Adipocyte (in vitro differentiated cells): ENCODE data around the gene MICOS13.

Experiments
- DNase-seq: peaks from one replicate; pipeline ENCODE4 v3.0.0-alpha.2; 2015; ENCODE audit warnings: low read depth
- H3K27me3 ChIP-seq: replicated peaks from 2 replicates; pipeline ENCODE4 v1.7.0; 2013; ENCODE audit warnings: mild to moderate bottlenecking, low read length, moderate library complexity; ENCODE audit not compliant: control insufficient read depth, insufficient read depth
- H3K36me3 ChIP-seq: 2 replicates; pipeline ENCODE4 v1.7.0; 2013; ENCODE audit warnings: low read length, mild to moderate bottlenecking, moderate library complexity; ENCODE audit not compliant: control insufficient read depth, insufficient read depth, severe bottlenecking
- H3K4me1 ChIP-seq: 2 replicates; pipeline ENCODE4 v1.7.0; 2013; ENCODE audit warnings: mild to moderate bottlenecking, low read length, moderate library complexity; ENCODE audit not compliant: control insufficient read depth, insufficient read depth
- H3K4me3 ChIP-seq: 2 replicates; pipeline ENCODE4 v1.7.0; 2013; ENCODE audit warnings: mild to moderate bottlenecking, low read length, moderate library complexity
- H3K9ac ChIP-seq: 2 replicates; pipeline ENCODE4 v1.7.0; 2013; ENCODE audit warnings: mild to moderate bottlenecking, low read length, moderate library complexity
- H3K9me3 ChIP-seq: 2 replicates; pipeline ENCODE4 v1.7.0; 2013; ENCODE audit warnings: mild to moderate bottlenecking, low read length, moderate library complexity; ENCODE audit not compliant: control insufficient read depth

The MICOS13 gene

DNA sequence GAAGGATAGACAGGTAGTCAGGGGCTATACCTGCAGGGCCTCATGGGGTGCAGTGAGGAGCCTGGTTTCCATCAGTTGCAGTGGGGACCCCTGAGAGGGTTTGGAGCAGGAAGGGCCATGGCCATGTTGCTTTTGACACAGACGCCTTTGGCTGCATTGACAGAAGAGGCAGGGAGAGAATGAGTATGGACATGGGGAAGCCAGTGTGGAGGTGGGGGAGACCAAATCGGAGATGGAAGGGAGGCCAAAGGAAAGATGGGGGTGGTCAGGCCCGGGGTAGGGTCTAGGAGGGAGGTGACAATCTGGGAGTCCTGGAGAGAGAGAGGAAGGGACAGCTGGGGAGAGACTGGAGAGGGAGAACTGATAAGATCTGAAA is 1.8 kb upstream of the MICOS13 start:
- Histone ChIP-seq H3K9me3 (no peaks in the 10 kb centered on the region), H3K9ac (no peak overlapping the region), H3K4me3 (no peak overlapping the region), H3K36me3 (no peaks in the 10 kb centered on the region), H3K4me1 (peaks cover 6% of the 10 kb centered on the region), H3K27me3 (no peaks in the 10 kb centered on the region)
- DNase-seq = no peak

DNA sequence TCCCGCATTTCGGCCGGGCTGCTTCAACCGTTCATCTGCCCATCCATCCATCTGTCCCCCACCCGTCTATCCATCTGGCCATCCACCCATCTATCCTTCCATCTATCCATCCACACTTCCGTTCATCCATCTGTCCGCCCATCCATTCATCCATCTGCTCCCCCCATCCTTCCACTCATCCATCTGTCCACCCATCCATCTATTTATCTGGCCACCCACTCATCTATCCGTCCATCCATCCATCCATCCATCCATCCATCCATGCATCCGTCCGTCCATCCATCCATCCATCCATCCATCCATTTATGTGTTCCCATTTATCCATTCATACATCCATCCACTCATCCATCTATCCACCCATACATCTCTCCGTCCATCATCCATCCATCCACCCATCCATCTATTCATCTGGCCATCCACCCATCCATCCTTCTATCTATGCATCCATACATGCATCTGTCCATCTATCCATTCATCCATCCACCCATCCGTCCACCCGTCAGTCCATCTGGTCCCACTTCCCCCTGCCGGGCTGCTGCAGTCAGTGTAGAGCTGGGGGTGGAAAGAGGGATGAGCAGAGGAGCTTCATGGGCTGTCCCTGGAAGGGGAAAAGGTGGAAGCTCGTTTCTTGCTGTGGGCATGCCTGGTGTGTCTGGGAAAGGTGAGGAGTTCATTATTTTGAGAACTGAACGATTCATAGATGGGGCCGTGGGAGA is 1.2 kb upstream of the MICOS13 start:
- peaks cover 6% of the 10 kb centered on the region for H3K4me1 ChIP-seq
- H3K9me3 ChIP-seq = no peaks in the 10 kb centered on the region
- no peaks in the 10 kb centered on the region for H3K36me3 ChIP-seq
- H3K9ac ChIP-seq = peak overlapping the region; percentile 92
- no peak for DNase-seq
- peak overlapping the region; percentile 95 for H3K4me3 ChIP-seq
- no peaks in the 10 kb centered on the region for H3K27me3 ChIP-seq

DNA sequence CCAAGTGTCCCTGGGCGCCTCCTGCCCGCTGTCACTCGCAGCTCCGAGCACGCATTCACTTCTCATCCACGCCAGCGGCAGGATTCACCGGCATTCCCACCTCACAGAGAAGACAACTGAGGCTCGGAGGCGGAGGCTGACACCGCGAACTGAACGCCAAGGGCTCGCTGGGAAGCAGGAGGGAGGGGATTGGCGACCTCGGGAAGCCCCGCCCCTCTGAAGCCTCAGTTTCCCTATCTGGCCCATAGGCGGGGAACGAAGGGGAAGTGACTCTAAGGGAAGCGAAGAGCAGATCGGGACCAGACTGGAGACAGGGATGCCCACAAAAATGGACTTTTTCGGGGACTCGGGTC is 256 bp downstream of the MICOS13 start:
- Histone ChIP-seq H3K27me3 (no peaks in the 10 kb centered on the region), H3K4me1 (peaks cover 6% of the 10 kb centered on the region), H3K36me3 (no peaks in the 10 kb centered on the region), H3K9ac (peak overlapping the region; percentile 92), H3K9me3 (no peaks in the 10 kb centered on the region), H3K4me3 (peak overlapping the region; percentile 95)
- DNase-seq = peak; percentile 69

DNA sequence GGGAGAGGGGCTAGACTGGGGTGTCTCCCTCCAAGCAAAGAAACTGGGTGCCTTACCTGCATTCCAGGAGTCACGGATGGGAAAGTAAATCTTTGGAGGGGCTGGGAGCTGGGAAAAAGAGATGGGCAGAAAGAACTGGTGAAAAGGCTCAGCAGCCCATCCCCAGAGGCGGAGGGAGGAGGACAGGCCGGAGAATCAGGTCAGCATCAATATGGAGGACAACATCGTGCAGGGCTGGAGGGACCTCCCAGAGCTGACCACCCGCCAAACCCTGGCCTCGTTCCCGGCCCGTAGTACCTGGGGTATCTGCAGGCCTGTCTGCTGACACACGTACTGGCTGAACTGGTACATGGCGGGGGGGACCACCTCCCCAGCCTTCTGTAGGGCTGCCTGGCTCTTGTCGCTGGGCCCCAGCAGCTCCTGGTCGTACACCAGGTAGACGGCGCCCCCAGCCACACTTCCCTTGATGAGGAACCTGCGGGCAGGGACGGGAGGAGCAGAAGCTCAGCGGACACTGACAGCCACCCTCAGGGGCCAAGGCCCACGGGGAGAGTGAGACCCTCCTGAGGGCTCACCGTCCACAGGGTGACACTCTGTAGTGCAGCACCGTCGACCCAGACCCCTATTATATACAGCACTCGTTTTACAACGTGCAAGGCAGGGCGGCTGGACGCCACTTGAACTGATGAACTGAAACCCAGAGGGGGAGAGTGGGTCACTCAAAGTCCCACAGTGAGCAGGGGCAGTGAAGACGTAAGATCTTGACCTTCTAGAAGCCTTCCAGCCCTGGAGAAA is 830 bp downstream of the MICOS13 start:
- no peaks in the 10 kb centered on the region for H3K9me3 ChIP-seq
- no peak for DNase-seq

DNA sequence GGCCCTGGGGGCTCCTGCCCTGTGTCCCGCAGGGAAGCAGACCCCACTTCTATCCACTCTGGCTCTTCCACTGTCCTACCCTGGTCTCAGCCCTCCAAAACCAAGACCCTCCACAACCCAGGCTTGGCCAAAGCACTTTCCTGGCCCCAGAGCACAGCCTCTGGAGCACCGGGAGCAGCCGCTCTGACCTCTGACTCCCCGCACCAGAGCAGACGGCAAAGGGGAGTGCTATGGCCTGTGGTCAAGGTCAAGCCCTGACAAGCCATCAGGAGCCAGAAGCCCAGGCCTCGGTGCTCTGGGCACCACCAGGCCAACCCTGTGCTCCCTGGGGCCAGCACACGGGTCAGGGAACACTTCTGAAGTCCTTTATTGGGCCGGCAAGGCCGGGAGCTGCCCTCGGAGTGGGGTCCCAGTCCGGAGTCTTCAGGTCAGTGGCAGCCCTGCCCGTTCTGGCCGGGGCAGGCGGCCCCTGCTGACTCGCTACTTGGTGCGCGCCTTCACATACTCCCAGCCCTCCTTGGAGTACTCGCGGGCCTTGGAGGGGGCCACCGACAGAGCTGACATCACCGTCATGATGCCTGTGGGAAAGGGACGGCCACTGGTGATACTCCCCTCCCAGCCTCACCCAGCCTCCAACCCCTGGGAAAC is 2.1 kb downstream of the MICOS13 start:
- H3K9me3 ChIP-seq = no peaks in the 10 kb centered on the region
- no peaks in the 10 kb centered on the region for H3K27me3 ChIP-seq
- peaks cover 6% of the 10 kb centered on the region for H3K4me1 ChIP-seq
- no peaks in the 10 kb centered on the region for H3K36me3 ChIP-seq
- DNase-seq = no peak
- H3K4me3 ChIP-seq = no peak overlapping the region
- H3K9ac ChIP-seq = no peak overlapping the region

More for the DNA sequence above, 830 bp downstream of the MICOS13 start:
- Histone ChIP-seq H3K4me1 (peaks cover 6% of the 10 kb centered on the region), H3K36me3 (no peaks in the 10 kb centered on the region), H3K4me3 (peak overlapping the region; percentile 95), H3K9ac (peak overlapping the region; percentile 92), H3K27me3 (no peaks in the 10 kb centered on the region)

DNA sequence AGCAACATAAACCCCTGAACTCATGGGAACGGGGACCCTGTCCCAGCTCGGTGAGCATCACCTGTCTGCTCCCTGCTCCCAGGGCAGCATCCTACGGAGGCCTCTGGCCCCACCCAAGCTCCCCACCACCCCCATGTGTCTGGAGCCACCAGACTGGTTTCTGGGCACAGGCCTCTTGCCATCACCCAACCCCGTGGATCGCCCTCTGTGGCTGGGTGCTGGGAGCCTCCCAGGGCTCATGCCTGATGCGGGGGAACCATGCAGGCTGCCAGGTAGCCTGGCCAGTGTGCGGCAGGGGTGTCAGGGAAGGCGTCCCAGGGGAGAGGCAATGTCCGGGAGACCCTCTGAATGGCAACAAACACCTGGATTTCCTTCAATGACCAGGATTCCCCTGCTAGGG is 2.7 kb downstream of the MICOS13 start:
- Histone ChIP-seq H3K36me3 (no peaks in the 10 kb centered on the region), H3K9me3 (no peaks in the 10 kb centered on the region), H3K9ac (no peak overlapping the region), H3K4me1 (peaks cover 6% of the 10 kb centered on the region), H3K27me3 (no peaks in the 10 kb centered on the region), H3K4me3 (no peak overlapping the region)
- no peak for DNase-seq

DNA sequence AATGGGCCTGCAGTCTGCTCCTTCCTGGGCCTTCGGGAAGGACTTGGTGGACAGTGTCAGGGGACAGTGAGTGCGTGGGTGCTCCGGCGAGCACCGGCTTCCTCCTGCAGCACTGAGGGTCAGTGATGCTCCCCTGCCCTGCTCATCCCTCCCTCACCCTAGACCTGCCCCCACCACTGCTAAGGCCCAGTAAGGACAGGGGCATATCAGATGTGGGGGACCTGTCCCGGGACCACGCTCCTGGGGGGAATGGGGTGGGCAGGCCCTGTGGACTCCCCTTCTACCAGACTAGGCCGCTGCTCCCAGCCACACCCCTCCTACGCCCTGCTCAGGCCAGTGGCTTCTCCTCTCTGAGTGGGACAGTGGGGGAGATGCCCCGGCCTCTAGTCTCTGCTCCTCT is 3.2 kb downstream of the MICOS13 start:
- Histone ChIP-seq H3K9ac (no peak overlapping the region), H3K36me3 (peaks cover under 1% of the 10 kb centered on the region), H3K4me1 (peaks cover 6% of the 10 kb centered on the region), H3K9me3 (no peaks in the 10 kb centered on the region), H3K27me3 (no peaks in the 10 kb centered on the region), H3K4me3 (no peak overlapping the region)
- no peak for DNase-seq

DNA sequence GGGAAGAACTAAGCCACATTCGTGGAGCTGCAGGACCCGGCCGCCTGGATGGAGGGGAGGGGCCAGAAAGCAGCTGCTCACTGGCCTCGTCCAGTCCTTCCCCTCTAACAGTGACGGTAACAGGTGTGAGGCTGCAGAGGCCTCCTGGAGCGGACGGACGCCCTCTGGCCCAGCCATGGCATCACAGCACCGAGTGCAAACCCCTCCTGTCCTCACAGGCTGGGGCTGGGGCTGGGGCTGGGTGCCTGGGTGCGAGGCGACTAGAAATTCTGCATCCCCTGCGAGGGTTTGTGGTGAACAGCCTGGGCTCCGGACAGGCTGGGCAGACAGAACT is 3.6 kb downstream of the MICOS13 start:
- H3K27me3 ChIP-seq = no peaks in the 10 kb centered on the region
- peaks cover 4% of the 10 kb centered on the region for H3K36me3 ChIP-seq
- no peak overlapping the region for H3K9ac ChIP-seq
- H3K9me3 ChIP-seq = no peaks in the 10 kb centered on the region
- H3K4me3 ChIP-seq = no peak overlapping the region
- DNase-seq = no peak
- peaks cover 6% of the 10 kb centered on the region for H3K4me1 ChIP-seq

DNA sequence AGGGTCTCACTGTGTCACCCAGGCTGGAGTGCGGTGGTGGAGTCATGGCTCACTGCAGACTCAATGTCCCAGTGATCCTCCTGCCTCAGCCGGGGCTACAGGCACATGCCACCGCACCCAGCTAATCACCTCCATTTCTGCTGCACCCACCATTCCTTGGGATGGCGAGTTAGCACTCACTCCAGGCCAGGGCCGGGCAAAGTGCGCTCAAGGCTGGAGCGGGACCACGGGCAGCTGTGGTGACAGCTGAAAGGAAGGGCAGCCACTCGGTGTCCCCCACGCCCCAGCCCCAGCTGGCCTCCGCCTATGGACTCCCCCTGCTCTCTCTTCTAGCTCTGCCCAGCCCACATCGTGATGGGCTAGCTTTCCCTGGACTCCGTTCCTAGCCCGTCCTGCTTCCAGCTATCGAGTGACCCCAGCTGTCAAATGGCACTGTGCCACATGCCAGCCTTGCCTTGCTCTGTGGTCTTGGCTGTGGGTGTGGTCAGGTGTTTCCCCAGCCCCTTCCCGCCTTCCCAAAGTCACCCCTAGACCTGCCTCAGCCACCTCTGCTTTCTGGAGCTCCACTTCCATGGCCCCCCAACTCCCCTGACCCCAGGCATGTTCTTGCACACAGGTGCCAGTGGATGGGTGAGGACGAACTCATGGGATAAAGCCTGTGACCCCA is 4.1 kb downstream of the MICOS13 start:
- no peak for DNase-seq
- H3K9me3 ChIP-seq = no peaks in the 10 kb centered on the region
- no peaks in the 10 kb centered on the region for H3K27me3 ChIP-seq
- no peak overlapping the region for H3K4me3 ChIP-seq
- peaks cover 6% of the 10 kb centered on the region for H3K36me3 ChIP-seq
- no peak overlapping the region for H3K9ac ChIP-seq
- H3K4me1 ChIP-seq = peaks cover 6% of the 10 kb centered on the region

DNA sequence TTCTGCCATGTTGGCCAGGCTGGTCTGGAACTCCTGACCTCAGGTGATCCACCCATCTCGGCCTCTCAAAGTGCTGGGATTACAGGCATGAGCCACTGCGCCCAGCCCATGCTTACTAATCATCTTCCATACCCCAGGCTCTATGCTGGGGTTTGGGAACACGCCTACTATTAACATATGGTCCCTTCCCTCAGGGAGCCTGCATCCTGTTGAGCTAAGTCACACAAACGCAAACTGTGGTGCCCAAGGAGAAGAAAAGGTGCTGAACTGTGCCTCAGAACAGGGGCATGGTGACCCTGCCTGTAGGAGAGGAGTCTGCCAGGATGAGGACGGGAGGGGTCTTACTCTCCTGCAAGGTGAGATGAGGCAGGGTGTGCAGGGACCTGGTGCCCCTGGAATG is 5.6 kb downstream of the MICOS13 start:
- no peak for DNase-seq
- H3K27me3 ChIP-seq = no peaks in the 10 kb centered on the region
- H3K36me3 ChIP-seq = peaks cover 8% of the 10 kb centered on the region

DNA sequence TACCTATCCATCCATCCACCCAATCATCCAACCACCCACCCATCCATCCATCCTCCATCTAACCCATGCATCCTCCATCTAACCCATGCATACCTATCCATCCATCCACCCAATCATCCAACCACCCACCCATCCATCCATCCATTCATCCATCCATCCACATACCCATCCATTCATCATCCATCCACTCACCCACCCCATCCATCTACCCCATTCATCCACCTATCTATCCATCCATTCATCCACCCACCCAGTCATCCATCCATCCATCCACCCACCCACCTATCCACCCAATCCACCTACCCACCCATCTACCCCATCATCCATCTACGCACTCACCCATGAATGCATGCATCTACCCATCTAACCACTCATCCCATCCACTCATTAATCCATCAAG is 6.6 kb downstream of the MICOS13 start:
- DNase-seq = no peak
- H3K4me1 ChIP-seq = no peaks in the 10 kb centered on the region
- H3K36me3 ChIP-seq = peaks cover 18% of the 10 kb centered on the region
- H3K9ac ChIP-seq = no peak overlapping the region
- no peaks in the 10 kb centered on the region for H3K27me3 ChIP-seq
- no peaks in the 10 kb centered on the region for H3K9me3 ChIP-seq
- H3K4me3 ChIP-seq = no peak overlapping the region

More for the DNA sequence above, 5.6 kb downstream of the MICOS13 start:
- Histone ChIP-seq H3K4me1 (peaks cover 6% of the 10 kb centered on the region), H3K4me3 (no peak overlapping the region), H3K9me3 (no peaks in the 10 kb centered on the region), H3K9ac (no peak overlapping the region)
